Hematopoietic multipotent progenitor cell treated with erythropoietin and hydrocortisone succinate and interleukin-3 and kit ligand, for 17 days (in vitro differentiated cells): ENCODE results near the gene TRAPPC11.
"Not testable (repeated sequence)": the region's sequence is repeated elsewhere in the genome, so short reads cannot be mapped to it uniquely, and the experiment has no call there.

ENCODE experiments used
- DNase-seq: peaks from one replicate; pipeline ENCODE4 v3.0.0-alpha.2; 2015; ENCODE audit warnings: low spot score

TRAPPC11 gene

GRCh38 chr4:183659029-183659871 lies at the start of gene TRAPPC11, which contains the start of gene RWDD4:
TRAPPC11 (plus strand) TSS chr4:183659293; CDS start chr4:183663868, 4,575 bp downstream.
RWDD4 (minus strand) TSS chr4:183659185; CDS start chr4:183658952, 233 bp downstream.
- DNase-seq = peak; percentile 86

- DNase-seq = no peak
Measured at GRCh38 chr4:183610033-183610432, 49.1 kb upstream of the TRAPPC11 start.

GRCh38 chr4:183610613-183611012 lies 48.5 kb upstream of the TRAPPC11 start:
- no peak for DNase-seq

- DNase-seq = no peak
Measured at GRCh38 chr4:183611210-183611830, 47.8 kb upstream of the TRAPPC11 start.

- DNase-seq = no peak
Measured at GRCh38 chr4:183612329-183613250, 46.5 kb upstream of the TRAPPC11 start.

GRCh38 chr4:183617075-183617474 lies 42.0 kb upstream of the TRAPPC11 start:
- DNase-seq = no peak

- no peak for DNase-seq
Measured at GRCh38 chr4:183618681-183619080, 40.4 kb upstream of the TRAPPC11 start.

GRCh38 chr4:183620421-183620820 lies 38.7 kb upstream of the TRAPPC11 start:
- no peak for DNase-seq

- DNase-seq = no peak
Measured at GRCh38 chr4:183621875-183622274, 37.2 kb upstream of the TRAPPC11 start.

GRCh38 chr4:183624548-183624947 lies 34.5 kb upstream of the TRAPPC11 start:
- no peak for DNase-seq

- DNase-seq = no peak
Measured at GRCh38 chr4:183626168-183626567, 32.9 kb upstream of the TRAPPC11 start.

- not testable (repeated sequence) for DNase-seq
Measured at GRCh38 chr4:183627286-183627685, 31.8 kb upstream of the TRAPPC11 start.

- DNase-seq = no peak
Measured at GRCh38 chr4:183627979-183628588, 31.0 kb upstream of the TRAPPC11 start.

GRCh38 chr4:183631577-183632198 lies 27.4 kb upstream of the TRAPPC11 start:
- DNase-seq = no peak

- no peak for DNase-seq
Measured at GRCh38 chr4:183632689-183633088, 26.4 kb upstream of the TRAPPC11 start.

- DNase-seq = no peak
Measured at GRCh38 chr4:183633476-183634400, 25.4 kb upstream of the TRAPPC11 start.

- DNase-seq = no peak
Measured at GRCh38 chr4:183635321-183635720, 23.8 kb upstream of the TRAPPC11 start.

- DNase-seq = no peak
Measured at GRCh38 chr4:183635741-183636140, 23.4 kb upstream of the TRAPPC11 start.

- DNase-seq = no peak
Measured at GRCh38 chr4:183636503-183636902, 22.6 kb upstream of the TRAPPC11 start.

GRCh38 chr4:183636923-183637322 lies 22.2 kb upstream of the TRAPPC11 start:
- DNase-seq = no peak
